ENCODE data around the gene CROCC2.

Gene CROCC2

DNA sequence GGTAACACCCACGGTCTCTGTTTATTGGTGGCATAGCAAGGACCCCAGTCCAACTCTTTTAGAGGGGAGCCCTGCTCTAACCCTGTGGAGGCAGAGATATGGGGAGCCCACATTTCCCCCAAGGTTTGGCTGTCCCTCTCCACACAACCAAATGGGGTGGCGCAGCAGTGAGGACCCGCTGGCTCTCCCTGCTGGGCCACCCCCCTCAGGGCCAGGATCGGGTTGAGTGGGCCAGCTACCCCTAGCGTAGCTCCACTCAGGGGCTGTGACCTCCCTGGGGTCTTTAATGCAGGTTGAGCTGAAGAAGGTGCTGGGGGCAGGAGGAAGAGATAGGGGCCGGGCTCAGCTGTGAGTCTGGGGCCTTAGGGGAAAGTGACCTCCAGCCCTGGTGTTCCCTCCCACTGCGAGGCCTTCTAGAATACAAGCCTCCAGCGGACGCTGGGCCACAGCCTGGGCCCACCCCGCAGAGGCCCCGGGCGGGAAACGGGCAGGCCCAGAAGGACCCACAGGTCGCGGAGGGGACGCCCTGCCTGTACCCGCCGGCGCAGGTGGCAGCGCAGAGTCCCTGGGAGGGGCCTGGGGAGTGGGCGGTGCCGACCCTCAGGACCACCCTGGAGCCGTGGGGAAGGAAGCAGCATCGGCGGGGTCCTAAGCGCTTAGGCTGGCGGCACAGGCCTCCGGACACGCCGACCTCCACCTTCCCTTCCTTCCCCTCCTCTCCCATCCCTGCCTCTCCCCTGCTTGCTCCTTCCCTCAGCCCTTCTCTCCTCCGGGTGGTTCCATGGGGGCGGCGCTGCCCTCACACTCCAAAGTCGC is 9.6 kb downstream of the CROCC2 start:
- no peaks in the 10 kb centered on the region for H3K9me3 Mint-ChIP-seq
- peaks cover 32% of the 10 kb centered on the region for H3K27me3 Mint-ChIP-seq (ENCODE audit: low read depth, poor library complexity)
- H3K27ac Mint-ChIP-seq, result no peak overlapping the region
- peak; percentile 57 for DNase-seq
- no peaks in the 10 kb centered on the region for H3K36me3 Mint-ChIP-seq (ENCODE audit: low read depth)
- H3K4me1 Mint-ChIP-seq, result peaks cover 10% of the 10 kb centered on the region
- TF ChIP-seq, protein P1, sequence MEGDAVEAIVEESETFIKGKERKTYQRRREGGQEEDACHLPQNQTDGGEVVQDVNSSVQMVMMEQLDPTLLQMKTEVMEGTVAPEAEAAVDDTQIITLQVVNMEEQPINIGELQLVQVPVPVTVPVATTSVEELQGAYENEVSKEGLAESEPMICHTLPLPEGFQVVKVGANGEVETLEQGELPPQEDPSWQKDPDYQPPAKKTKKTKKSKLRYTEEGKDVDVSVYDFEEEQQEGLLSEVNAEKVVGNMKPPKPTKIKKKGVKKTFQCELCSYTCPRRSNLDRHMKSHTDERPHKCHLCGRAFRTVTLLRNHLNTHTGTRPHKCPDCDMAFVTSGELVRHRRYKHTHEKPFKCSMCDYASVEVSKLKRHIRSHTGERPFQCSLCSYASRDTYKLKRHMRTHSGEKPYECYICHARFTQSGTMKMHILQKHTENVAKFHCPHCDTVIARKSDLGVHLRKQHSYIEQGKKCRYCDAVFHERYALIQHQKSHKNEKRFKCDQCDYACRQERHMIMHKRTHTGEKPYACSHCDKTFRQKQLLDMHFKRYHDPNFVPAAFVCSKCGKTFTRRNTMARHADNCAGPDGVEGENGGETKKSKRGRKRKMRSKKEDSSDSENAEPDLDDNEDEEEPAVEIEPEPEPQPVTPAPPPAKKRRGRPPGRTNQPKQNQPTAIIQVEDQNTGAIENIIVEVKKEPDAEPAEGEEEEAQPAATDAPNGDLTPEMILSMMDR (IDR thresholded peaks at IDR 0.05), result no peak
- peak overlapping the region; percentile 57 for H3K4me3 Mint-ChIP-seq

DNA sequence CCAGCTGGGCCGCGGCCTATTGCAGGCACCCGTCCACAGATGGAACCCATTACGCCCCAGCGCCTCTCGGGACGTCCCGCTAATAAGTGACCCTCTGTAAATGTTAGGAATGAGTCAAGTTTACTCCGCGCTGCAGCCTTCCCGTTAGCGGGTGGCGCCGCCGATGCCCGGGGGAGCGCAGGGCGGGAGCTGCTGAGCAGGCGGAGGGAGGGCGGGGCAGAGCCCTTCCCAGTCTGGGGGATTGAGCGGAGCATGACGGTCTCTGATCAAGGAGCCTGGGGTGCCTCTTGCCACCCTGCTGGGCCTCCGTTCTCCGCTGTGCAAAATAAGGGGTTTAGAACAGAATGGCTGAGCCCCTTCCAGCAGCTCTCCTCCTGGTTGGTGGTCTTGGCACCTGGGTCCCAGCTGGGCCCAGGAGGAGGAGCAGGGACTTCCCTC is 10.5 kb downstream of the CROCC2 start:
- no peaks in the 10 kb centered on the region for H3K36me3 Mint-ChIP-seq (ENCODE audit: low read depth)
- peak overlapping the region; percentile 8 for H3K4me3 Mint-ChIP-seq
- TF ChIP-seq, protein P1 (IDR thresholded peaks at IDR 0.05), result no peak

DNA sequence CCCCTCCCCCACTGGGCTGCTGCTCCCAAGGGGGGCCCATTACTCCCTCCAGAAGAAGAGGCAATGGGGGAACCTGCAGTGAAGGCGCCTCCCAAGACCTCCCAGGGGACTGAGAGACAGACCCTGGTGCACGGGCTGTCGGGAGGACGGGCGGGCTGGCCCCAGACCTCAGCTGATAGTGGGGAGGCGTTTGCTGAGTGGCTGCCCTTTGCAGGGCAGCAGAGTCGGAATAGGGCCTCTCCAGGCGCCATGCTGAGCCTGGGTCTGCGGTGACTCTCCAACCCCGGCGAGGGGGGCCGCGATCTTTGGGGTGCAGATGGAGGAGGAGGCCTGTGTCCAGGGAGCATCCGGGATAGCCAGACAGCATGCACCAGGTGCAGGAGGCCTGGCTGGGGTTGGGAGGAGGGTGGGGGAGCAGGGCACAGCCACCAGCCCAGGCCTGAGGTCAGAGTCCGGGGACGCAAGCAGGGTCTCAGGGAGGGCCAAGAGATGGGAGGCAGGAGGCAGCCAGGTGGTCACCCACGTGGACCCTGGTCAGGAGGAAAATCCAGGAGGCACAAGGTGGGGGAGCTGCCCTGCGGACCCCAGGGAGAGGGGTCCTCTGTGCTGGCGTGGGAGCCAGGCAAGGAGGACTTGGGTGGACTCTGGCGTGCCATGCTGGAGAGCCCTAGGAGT is 11.0 kb downstream of the CROCC2 start:
- Mint-ChIP-seq H3K9me3 (no peaks in the 10 kb centered on the region), H3K27ac (no peak overlapping the region), H3K27me3 (ENCODE audit: low read depth, poor library complexity) (peaks cover 22% of the 10 kb centered on the region), H3K36me3 (ENCODE audit: low read depth) (no peaks in the 10 kb centered on the region), H3K4me3 (no peak overlapping the region), H3K4me1 (peaks cover 10% of the 10 kb centered on the region)
- DNase-seq, result no peak
- TF ChIP-seq, protein P1 (IDR thresholded peaks at IDR 0.05), result no peak

More for the DNA sequence above, 10.5 kb downstream of the CROCC2 start:
- Mint-ChIP-seq H3K9me3 (no peaks in the 10 kb centered on the region), H3K27ac (no peak overlapping the region), H3K4me1 (peaks cover 10% of the 10 kb centered on the region), H3K27me3 (ENCODE audit: low read depth, poor library complexity) (peaks cover 28% of the 10 kb centered on the region)
- peak; percentile 74 for DNase-seq

DNA sequence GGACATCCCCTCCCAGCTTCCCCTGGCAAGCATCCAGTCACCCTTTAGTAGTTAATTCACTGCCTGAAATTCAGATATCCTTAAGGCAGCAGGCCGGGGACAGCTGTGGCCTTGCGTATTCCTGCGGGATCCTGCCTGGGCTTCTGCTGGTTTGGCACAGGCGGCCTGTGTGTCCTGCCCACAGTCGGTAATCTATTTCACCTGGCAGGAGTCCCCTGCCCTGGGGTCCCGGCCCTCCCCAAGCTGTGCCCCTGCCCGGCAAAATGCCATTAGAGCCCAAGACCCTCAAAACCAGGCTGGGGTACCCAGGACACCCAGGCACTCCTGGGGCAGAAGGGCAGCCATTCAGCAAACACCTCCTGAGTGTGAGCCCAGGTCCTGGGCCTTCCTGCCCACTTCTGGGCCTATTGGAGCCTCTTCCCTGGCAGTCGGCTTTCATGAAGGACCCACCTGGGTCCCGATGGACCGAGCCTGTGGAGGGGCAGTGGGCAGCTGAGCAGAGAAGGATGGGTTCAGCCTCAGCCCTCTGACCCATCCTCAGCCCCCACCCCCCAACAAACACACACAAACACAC is 11.6 kb downstream of the CROCC2 start:
- no peaks in the 10 kb centered on the region for H3K36me3 Mint-ChIP-seq (ENCODE audit: low read depth)
- no peak overlapping the region for H3K27ac Mint-ChIP-seq
- TF ChIP-seq, protein P1 (IDR thresholded peaks at IDR 0.05), result no peak
- H3K4me1 Mint-ChIP-seq, result peaks cover 10% of the 10 kb centered on the region
- no peaks in the 10 kb centered on the region for H3K9me3 Mint-ChIP-seq
- peak; percentile 8 for DNase-seq
- H3K27me3 Mint-ChIP-seq (ENCODE audit: low read depth, poor library complexity), result peaks cover 16% of the 10 kb centered on the region
- no peak overlapping the region for H3K4me3 Mint-ChIP-seq

DNA sequence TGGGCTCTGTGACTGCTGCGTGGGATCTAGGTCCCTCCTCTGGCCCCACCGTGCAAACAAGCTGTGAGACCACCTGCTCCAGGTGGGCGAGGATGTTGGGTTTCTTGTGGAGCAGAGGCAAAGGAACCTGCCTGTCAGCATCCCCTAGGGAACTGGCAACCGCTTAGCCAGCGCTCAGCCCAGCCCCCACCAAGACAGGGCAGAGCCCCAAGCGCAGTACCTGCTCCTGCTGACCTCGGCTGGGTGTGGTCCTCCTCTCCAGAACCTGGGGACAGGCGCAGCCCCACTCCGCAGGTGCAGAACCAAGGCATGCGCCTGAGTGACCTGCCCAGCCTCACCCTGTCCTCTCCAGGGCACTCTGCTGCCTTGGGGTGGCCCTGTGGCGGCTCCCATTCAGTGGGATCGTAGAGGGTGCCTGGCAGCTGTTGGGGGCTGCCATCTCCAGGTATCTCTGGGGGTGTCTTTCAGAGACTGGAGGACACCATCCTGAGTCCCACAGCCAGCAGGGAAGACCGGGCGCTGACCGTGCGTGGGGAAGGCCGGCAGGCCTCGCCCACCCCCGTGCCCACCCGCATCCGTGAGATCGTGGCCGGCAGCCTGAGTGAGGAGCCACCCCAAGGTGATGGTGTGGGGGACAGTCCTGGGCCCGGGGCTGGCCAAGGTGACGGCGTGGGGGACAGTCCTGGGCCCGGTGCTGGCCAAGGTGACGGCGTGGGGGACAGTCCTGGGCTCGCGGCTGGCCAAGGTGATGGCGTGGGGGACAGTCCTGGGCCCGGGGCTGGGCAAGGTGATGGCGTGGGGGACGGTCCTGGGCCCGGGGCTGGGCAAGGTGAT is 12.3 kb downstream of the CROCC2 start:
- peak; percentile 1 for DNase-seq
- Mint-ChIP-seq H3K27me3 (ENCODE audit: low read depth, poor library complexity) (peaks cover 14% of the 10 kb centered on the region), H3K36me3 (ENCODE audit: low read depth) (no peaks in the 10 kb centered on the region), H3K9me3 (no peaks in the 10 kb centered on the region), H3K27ac (no peak overlapping the region), H3K4me3 (no peak overlapping the region), H3K4me1 (peaks cover 10% of the 10 kb centered on the region)
- TF ChIP-seq, protein P1 (IDR thresholded peaks at IDR 0.05), result no peak
